Measurements from ENCODE around the gene RHD.
"Not testable (repeated sequence)": the region's sequence is repeated elsewhere in the genome, so short reads cannot be mapped to it uniquely, and the experiment has no call there.

GRCh38 chr1:25294889-25295826, 22.8 kb downstream of the RHD start:
- TF ChIP-seq, protein P1, sequence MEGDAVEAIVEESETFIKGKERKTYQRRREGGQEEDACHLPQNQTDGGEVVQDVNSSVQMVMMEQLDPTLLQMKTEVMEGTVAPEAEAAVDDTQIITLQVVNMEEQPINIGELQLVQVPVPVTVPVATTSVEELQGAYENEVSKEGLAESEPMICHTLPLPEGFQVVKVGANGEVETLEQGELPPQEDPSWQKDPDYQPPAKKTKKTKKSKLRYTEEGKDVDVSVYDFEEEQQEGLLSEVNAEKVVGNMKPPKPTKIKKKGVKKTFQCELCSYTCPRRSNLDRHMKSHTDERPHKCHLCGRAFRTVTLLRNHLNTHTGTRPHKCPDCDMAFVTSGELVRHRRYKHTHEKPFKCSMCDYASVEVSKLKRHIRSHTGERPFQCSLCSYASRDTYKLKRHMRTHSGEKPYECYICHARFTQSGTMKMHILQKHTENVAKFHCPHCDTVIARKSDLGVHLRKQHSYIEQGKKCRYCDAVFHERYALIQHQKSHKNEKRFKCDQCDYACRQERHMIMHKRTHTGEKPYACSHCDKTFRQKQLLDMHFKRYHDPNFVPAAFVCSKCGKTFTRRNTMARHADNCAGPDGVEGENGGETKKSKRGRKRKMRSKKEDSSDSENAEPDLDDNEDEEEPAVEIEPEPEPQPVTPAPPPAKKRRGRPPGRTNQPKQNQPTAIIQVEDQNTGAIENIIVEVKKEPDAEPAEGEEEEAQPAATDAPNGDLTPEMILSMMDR (conservative IDR thresholded peaks at IDR 0.05; ENCODE audit: low read length): not testable (repeated sequence)
- TF ChIP-seq EZH2phosphoT487 (IDR thresholded peaks at IDR 0.05; ENCODE audit: borderline replicate concordance, low read depth, low read length): not testable (repeated sequence)
